ENCODE data around the gene TXN. TPM values are rescaled to one million over a fixed set of nuclear protein-coding genes. Genes with fewer than 3 reads are reported as not detected.

Gene TXN
- total RNA-seq, 1 experiment from 2014 or later = 446 TPM

- ChIA-PET POLR2A (no interaction called here), CTCF (no interaction called here)
- TF ChIP-seq CTCF (IDR thresholded peaks at IDR 0.05; ENCODE audit: insufficient read depth in 1 of 2, low read depth in 1 of 2, low read length in 1 of 2, severe bottlenecking in 1 of 2, unreplicated experiment in 1 of 2) = no peak
- Mint-ChIP-seq H3K9me3 (ENCODE audit: unreplicated experiment) (no peaks in the 10 kb centered on the region), H3K4me1 (ENCODE audit: low read depth, unreplicated experiment) (peaks cover 16% of the 10 kb centered on the region), H3K4me3 (ENCODE audit: unreplicated experiment) (no peak overlapping the region), H3K27me3 (ENCODE audit: insufficient read depth, unreplicated experiment) (no peaks in the 10 kb centered on the region), H3K36me3 (ENCODE audit: insufficient read depth, unreplicated experiment) (no peaks in the 10 kb centered on the region), H3K27ac (ENCODE audit: unreplicated experiment) (no peak overlapping the region)
- intact Hi-C loops (cut with micrococcal nuclease; ENCODE audit: unreplicated experiment) = no loop called here
- Histone ChIP-seq H3K36me3 (ENCODE audit: control insufficient read depth, insufficient read depth, low read length) (no peaks in the 10 kb centered on the region; the same call in 1 of the 2 replicates), H3K4me1 (peaks cover 21% of the 10 kb centered on the region), H3K27me3 (replicated peaks; ENCODE audit: control insufficient read depth, insufficient read depth, low read length) (no peaks in the 10 kb centered on the region), H3K4me3 (ENCODE audit: low read depth, low read length) (no peak overlapping the region), H3K9me3 (0 out of 2 replicates have a peak, but pooled peaks cover 3% of the 10 kb centered on the region)
- no TSS peak for BruUV-seq (replicated peaks)
- no peak for DNase-seq
Measured at GRCh38 chr9:110266795-110267194, 10.5 kb upstream of the TXN start.

GRCh38 chr9:110261632-110262031, 5.3 kb upstream of the TXN start:
- CTCF ChIA-PET = no interaction called here
- Histone ChIP-seq H3K4me3 (ENCODE audit: low read depth, low read length) (no peak overlapping the region), H3K4me1 (peaks cover 22% of the 10 kb centered on the region), H3K27me3 (replicated peaks; ENCODE audit: control insufficient read depth, insufficient read depth, low read length) (no peaks in the 10 kb centered on the region), H3K36me3 (ENCODE audit: control insufficient read depth, insufficient read depth, low read length) (no peaks in the 10 kb centered on the region), H3K9me3 (0 out of 2 replicates have a peak, but pooled peaks cover 3% of the 10 kb centered on the region)
- TF ChIP-seq CTCF (IDR thresholded peaks at IDR 0.05; ENCODE audit: insufficient read depth in 1 of 2, low read depth in 1 of 2, low read length in 1 of 2, severe bottlenecking in 1 of 2, unreplicated experiment in 1 of 2) = no peak
- Mint-ChIP-seq H3K36me3 (ENCODE audit: insufficient read depth, unreplicated experiment) (peaks cover 5% of the 10 kb centered on the region), H3K9me3 (ENCODE audit: unreplicated experiment) (no peaks in the 10 kb centered on the region), H3K4me1 (ENCODE audit: low read depth, unreplicated experiment) (peaks cover 26% of the 10 kb centered on the region), H3K4me3 (ENCODE audit: unreplicated experiment) (no peak overlapping the region), H3K27ac (ENCODE audit: unreplicated experiment) (no peak overlapping the region), H3K27me3 (ENCODE audit: insufficient read depth, unreplicated experiment) (no peaks in the 10 kb centered on the region)
- BruUV-seq (replicated peaks) = no TSS peak
- intact Hi-C loops (cut with micrococcal nuclease; ENCODE audit: unreplicated experiment) = no loop called here
- no peak for DNase-seq
- POLR2A ChIA-PET = no interaction called here

GRCh38 chr9:110260911-110261310, 4.6 kb upstream of the TXN start:
- BruUV-seq (replicated peaks) = no TSS peak

More at GRCh38 chr9:110260911-110261310, 4.6 kb upstream of the TXN start:
- H3K4me1 ChIP-seq = peaks cover 21% of the 10 kb centered on the region
- H3K36me3 Mint-ChIP-seq (ENCODE audit: insufficient read depth, unreplicated experiment) = peaks cover 13% of the 10 kb centered on the region
- DNase-seq = no peak
- no peak for TF ChIP-seq CTCF (IDR thresholded peaks at IDR 0.05; ENCODE audit: insufficient read depth in 1 of 2, low read depth in 1 of 2, low read length in 1 of 2, severe bottlenecking in 1 of 2, unreplicated experiment in 1 of 2)
- H3K9me3 ChIP-seq = 0 out of 2 replicates have a peak, but pooled peaks cover 3% of the 10 kb centered on the region
- no peaks in the 10 kb centered on the region for H3K27me3 Mint-ChIP-seq (ENCODE audit: insufficient read depth, unreplicated experiment)
- no peaks in the 10 kb centered on the region for H3K27me3 ChIP-seq (replicated peaks; ENCODE audit: control insufficient read depth, insufficient read depth, low read length)
- POLR2A ChIA-PET = no interaction called here
- H3K4me1 Mint-ChIP-seq (ENCODE audit: low read depth, unreplicated experiment) = peaks cover 26% of the 10 kb centered on the region
- intact Hi-C loops (cut with micrococcal nuclease; ENCODE audit: unreplicated experiment) = no loop called here
- no peaks in the 10 kb centered on the region for H3K36me3 ChIP-seq (ENCODE audit: control insufficient read depth, insufficient read depth, low read length)
- H3K27ac Mint-ChIP-seq (ENCODE audit: unreplicated experiment) = no peak overlapping the region
- CTCF ChIA-PET = no interaction called here
- H3K9me3 Mint-ChIP-seq (ENCODE audit: unreplicated experiment) = no peaks in the 10 kb centered on the region
- no peak overlapping the region for H3K4me3 ChIP-seq (ENCODE audit: low read depth, low read length)
- H3K4me3 Mint-ChIP-seq (ENCODE audit: unreplicated experiment) = no peak overlapping the region

Data from Caco-2 (cell line).